Urinary bladder (tissue), 4 donors: Measurements from ENCODE around the gene FGFBP3. TPM values are rescaled to one million over a fixed set of nuclear protein-coding genes. Genes with fewer than 3 reads are reported as not detected.

Source experiments
- DNase-seq: peaks from one replicate; pipeline ENCODE4 v3.0.0-alpha.2; 2015; ENCODE audit errors: extremely low spot score
- H3K27ac ChIP-seq: one replicate; pipeline ENCODE4 v1.5.1; 2013; ENCODE audit warnings: low read depth, mild to moderate bottlenecking, moderate library complexity
- H3K36me3 ChIP-seq: one replicate; pipeline ENCODE4 v1.6.1; 2013; ENCODE audit warnings: mild to moderate bottlenecking, moderate library complexity; ENCODE audit not compliant: insufficient read depth
- H3K4me1 ChIP-seq: one replicate; pipeline ENCODE4 v1.6.1; 2013; ENCODE audit warnings: mild to moderate bottlenecking, moderate library complexity; ENCODE audit not compliant: insufficient read depth
- H3K4me3 ChIP-seq: one replicate; pipeline ENCODE4 v1.5.1; 2013; ENCODE audit warnings: low read depth, low read length
- WGBS: extraction: QIAGEN DNeasy Blood & Tissue Kit; methylation state at CpG from one replicate; pipeline ENCODE4 v1.1.7; 2013; 5-methylcytosine and 5-hydroxymethylcytosine counted together
- polyA plus RNA-seq: library from polyadenylated mRNA; stranded (reverse); fragments of 200-250 nt; gene quantifications from one replicate; pipeline ENCODE4 v1.2.3, GENCODE V29; 2013
- total RNA-seq: library from RNA; depleted of rRNA; stranded (reverse); fragments of >200 nt; gene quantifications from one replicate; pipeline ENCODE4 v1.2.3, GENCODE V29; 2014
- donor health status: healthy with polysubstance abuse.
- donor health status: healthy.

The FGFBP3 gene
- 1.5 TPM for total RNA-seq
- 1.6 TPM for polyA plus RNA-seq

- Histone ChIP-seq H3K4me1 (no peaks in the 10 kb centered on the region), H3K4me3 (peak within 1 kb of the TSS; percentile 83), H3K27ac (no peak within 1 kb of the TSS), H3K36me3 (no peaks in the 10 kb centered on the region)
- peak; percentile 64 for DNase-seq
- WGBS = under 1% methylated on average over 19 of the region's 19 CpGs
Observed at GRCh38 chr10:91909117-91909677, at the start of gene FGFBP3. Gene FGFBP3, minus strand, starts transcription at chr10:91909486. Its CDS starts 517 bp downstream, at chr10:91908969.

- peaks cover 6% of the 10 kb centered on the region for H3K36me3 ChIP-seq
Observed at GRCh38 chr10:91957091-91957490, 47.8 kb upstream of the FGFBP3 start.

DNA sequence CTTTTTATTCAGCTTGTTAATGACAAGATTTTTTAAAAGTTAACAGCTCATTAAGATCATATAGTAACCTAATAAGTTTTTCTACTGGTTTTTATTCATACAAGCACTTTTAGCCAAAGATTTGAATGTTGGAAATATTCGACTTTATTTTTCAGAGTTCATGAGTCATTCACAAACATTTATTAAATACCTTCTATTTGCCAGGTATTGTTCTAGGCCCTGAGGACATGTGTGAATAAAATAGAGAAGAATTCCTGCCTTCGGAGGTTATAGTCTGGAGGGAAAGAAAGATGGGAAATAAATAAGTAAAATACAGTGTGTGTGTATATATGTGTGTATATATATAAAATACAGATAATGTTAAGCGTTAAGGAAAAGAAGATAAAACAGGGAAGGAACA lies 45.8 kb upstream of the FGFBP3 start:
- Histone ChIP-seq H3K27ac (no peak overlapping the region), H3K4me3 (no peak overlapping the region), H3K36me3 (peaks cover 5% of the 10 kb centered on the region), H3K4me1 (no peaks in the 10 kb centered on the region)
- DNase-seq = no peak
- WGBS = 87% methylated on average over 3 of the region's 3 CpGs

More at GRCh38 chr10:91957091-91957490, 47.8 kb upstream of the FGFBP3 start:
- no peak for DNase-seq
- 94% methylated on average over 1 of the region's 1 CpG for WGBS
- Histone ChIP-seq H3K4me1 (no peaks in the 10 kb centered on the region), H3K27ac (no peak overlapping the region), H3K4me3 (no peak overlapping the region)

- no peak overlapping the region for H3K27ac ChIP-seq
- WGBS = over 99% methylated on average over 2 of the region's 2 CpGs
- no peak overlapping the region for H3K4me3 ChIP-seq
- no peaks in the 10 kb centered on the region for H3K4me1 ChIP-seq
- DNase-seq = no peak
- peaks cover 3% of the 10 kb centered on the region for H3K36me3 ChIP-seq
Observed at GRCh38 chr10:91953600-91954160, 44.4 kb upstream of the FGFBP3 start.

- H3K27ac ChIP-seq = no peak overlapping the region
- peaks cover 2% of the 10 kb centered on the region for H3K36me3 ChIP-seq
- 91% methylated on average over 5 of the region's 5 CpGs for WGBS
- no peak for DNase-seq
- H3K4me1 ChIP-seq = no peaks in the 10 kb centered on the region
- no peak overlapping the region for H3K4me3 ChIP-seq
Observed at GRCh38 chr10:91944880-91945630, 35.8 kb upstream of the FGFBP3 start.

- H3K4me3 ChIP-seq = no peak overlapping the region
- DNase-seq = no peak
- H3K4me1 ChIP-seq = no peaks in the 10 kb centered on the region
- no peak overlapping the region for H3K27ac ChIP-seq
- H3K36me3 ChIP-seq = peaks cover 2% of the 10 kb centered on the region
- WGBS = 93% methylated on average over 1 of the region's 1 CpG
Observed at GRCh38 chr10:91941426-91941825, 32.1 kb upstream of the FGFBP3 start.

- DNase-seq = no peak
- 97% methylated on average over 4 of the region's 4 CpGs for WGBS
- peaks cover 2% of the 10 kb centered on the region for H3K36me3 ChIP-seq
Observed at GRCh38 chr10:91939653-91940052, 30.4 kb upstream of the FGFBP3 start.

DNA sequence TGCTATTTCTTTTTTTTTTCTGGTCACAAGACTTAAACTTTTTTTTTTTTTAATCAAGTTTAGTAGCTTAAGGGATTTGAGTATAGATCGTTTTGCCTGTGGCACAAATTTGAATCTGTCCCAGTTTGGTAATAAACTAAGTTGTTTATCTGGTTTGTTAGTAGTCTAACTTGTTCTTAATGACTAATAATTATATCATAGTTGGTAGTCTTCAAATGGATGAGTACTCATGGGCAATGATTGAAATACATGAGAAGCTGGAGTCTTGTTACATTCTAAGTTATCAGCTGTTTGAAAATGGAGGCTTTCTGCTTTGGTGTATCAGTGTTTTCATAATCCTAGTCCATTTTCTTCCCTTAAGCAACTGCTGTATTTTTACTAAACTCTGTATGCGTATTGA lies 26.6 kb upstream of the FGFBP3 start:
- 89% methylated on average over 2 of the region's 2 CpGs for WGBS
- Histone ChIP-seq H3K27ac (no peak overlapping the region), H3K4me3 (no peak overlapping the region), H3K4me1 (no peaks in the 10 kb centered on the region), H3K36me3 (peaks cover 2% of the 10 kb centered on the region)
- DNase-seq = no peak

More at GRCh38 chr10:91939653-91940052, 30.4 kb upstream of the FGFBP3 start:
- no peak overlapping the region for H3K4me3 ChIP-seq
- H3K4me1 ChIP-seq = no peaks in the 10 kb centered on the region
- no peak overlapping the region for H3K27ac ChIP-seq

GRCh38 chr10:91932737-91933136 lies 23.5 kb upstream of the FGFBP3 start:
- no peaks in the 10 kb centered on the region for H3K4me1 ChIP-seq
- WGBS = 88% methylated on average over 1 of the region's 1 CpG
- no peak for DNase-seq

DNA sequence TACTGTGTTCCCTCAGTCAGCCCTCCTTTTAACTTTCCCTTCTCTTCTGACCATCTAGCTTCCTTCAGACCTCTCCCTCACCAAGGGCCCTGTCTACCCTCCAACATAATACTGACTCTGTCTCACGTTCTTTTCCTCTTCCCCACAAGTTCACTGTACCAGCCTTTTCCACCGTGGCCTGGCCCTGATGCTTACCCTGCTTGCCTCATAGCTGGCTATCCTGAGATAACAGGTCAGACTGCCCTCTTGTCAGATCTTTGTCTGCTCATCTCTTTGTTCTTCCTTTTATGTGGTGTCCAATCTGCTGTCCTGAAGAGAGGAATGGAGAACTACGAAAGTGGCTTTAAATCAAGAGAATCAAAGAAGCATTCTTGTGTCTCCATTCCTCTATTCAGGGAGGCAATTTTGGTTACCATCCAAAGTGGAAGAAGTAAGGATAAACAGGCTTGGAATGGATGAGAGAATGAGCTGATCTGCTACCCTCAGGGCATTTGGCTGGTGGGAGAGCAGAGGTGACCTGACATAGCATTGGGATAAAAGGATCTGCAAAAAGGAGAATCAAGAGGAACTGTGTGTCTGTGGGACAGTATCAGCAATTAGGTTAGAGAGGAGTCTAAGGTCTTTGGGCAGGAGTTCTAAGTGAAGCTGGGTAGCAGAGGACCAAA lies 22.4 kb upstream of the FGFBP3 start:
- Histone ChIP-seq H3K36me3 (no peaks in the 10 kb centered on the region), H3K27ac (no peak overlapping the region), H3K4me3 (no peak overlapping the region), H3K4me1 (no peaks in the 10 kb centered on the region)
- no peak for DNase-seq
- WGBS = 42% methylated on average over 3 of the region's 3 CpGs

More at GRCh38 chr10:91932737-91933136, 23.5 kb upstream of the FGFBP3 start:
- Histone ChIP-seq H3K27ac (no peak overlapping the region), H3K36me3 (no peaks in the 10 kb centered on the region), H3K4me3 (no peak overlapping the region)

DNA sequence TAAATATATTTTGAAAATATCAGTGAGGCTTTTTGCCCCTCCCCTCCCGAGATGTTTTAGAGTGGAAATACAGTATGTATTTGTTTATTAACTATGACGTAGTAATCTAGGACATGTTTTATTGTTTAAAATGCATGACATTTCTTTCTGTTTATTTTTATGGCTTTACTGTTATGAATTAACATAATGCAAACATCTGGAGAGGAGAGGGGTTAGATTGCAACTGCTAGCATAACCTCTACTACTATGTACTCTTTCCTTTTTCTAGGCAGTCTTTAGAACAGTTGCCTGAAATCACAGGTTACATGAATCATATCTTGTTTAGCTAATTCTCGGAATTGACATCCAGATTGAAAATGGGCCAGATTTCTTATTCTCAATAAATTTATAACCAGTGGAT lies 21.7 kb upstream of the FGFBP3 start:
- WGBS = 60% methylated on average over 3 of the region's 3 CpGs
- no peak for DNase-seq
- no peak overlapping the region for H3K4me3 ChIP-seq
- H3K36me3 ChIP-seq = no peaks in the 10 kb centered on the region
- no peak overlapping the region for H3K27ac ChIP-seq
- no peaks in the 10 kb centered on the region for H3K4me1 ChIP-seq

DNA sequence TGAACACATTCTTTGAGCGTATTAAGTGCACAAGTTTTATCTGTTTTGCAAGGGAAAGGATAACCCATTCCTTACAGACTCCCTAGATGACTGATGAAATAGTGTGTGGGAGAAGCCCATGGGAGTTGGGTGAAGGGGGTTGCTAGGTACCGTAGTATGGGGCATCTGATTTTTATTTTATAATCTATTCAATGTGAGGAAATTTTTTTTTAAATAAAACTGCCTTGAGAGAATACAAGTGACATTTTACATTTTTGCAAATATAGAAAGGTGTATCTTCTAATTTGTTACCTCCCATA lies 15.7 kb upstream of the FGFBP3 start:
- H3K4me3 ChIP-seq = no peak overlapping the region
- DNase-seq = no peak
- no peak overlapping the region for H3K27ac ChIP-seq
- no peaks in the 10 kb centered on the region for H3K36me3 ChIP-seq
- no peaks in the 10 kb centered on the region for H3K4me1 ChIP-seq
- WGBS = 61% methylated on average over 2 of the region's 2 CpGs

DNA sequence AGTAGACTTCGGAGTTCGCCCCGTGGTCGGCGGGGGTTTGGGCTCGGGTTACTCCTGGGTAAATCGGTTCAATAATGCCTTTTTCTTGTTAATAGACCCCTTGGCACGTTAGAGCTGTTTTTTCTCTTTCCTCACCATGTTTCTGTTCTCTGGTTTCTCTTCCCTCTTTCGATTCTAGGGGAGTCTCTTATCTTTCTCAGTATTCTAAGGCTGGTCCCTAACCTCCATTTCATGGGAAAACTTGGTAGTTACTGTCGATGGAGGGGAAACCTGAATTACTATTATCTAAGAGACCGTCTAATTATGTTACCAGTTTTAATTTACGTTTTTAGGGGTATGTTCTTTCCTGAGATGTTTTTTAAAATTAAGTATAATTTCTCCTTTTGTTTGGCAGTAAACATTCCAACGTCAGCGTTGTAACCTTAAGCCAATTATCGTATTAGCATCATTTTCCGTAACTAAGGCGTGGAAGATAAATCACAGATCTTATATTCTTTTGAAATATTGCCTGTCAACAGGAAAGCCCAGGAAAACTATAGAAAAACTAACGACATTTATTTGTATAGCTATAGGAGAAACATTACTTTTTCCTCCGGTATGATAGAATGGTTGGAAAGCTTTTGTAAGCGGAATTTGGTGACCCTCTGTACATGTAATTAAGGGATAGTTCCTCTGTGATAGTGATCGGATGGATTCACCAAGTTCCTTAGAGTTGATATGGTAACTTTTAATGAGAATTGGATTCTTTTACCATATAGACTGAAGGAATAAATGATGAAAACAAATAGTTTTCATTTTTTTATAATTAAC lies 15.1 kb upstream of the FGFBP3 start:
- H3K4me3 ChIP-seq = peak overlapping the region; percentile 82
- peak overlapping the region; percentile 99 for H3K27ac ChIP-seq
- WGBS = 4% methylated on average over 21 of the region's 21 CpGs
- H3K4me1 ChIP-seq = no peaks in the 10 kb centered on the region
- no peak for DNase-seq
- no peaks in the 10 kb centered on the region for H3K36me3 ChIP-seq
